Spleen (tissue), 11 donors: Measurements from ENCODE around the gene SMARCAL1. TPM values are rescaled to one million over a fixed set of nuclear protein-coding genes. Genes with fewer than 3 reads are reported as not detected.

Experiments
- DNase-seq: peaks from one replicate; pipeline ENCODE4 v3.0.0-alpha.2; 2020
- H3K27ac ChIP-seq, 8 donors: fragments of 200-600 bp; sonication (generic) in 7 of 8; 1 replicate in 4 of 8; 2 replicates in 4 of 8; pipeline versions ENCODE4 v1.5.0 to v1.8.0; 2016 to 2021; ENCODE audit warnings: inconsistent platforms in 4 of 8, mild to moderate bottlenecking in 4 of 8, moderate library complexity in 1 of 8
- H3K27me3 ChIP-seq, 7 donors: fragments of 200-600 bp; sonication (generic) in 6 of 7; replicated peaks in 1 of 7; 1 replicate in 4 of 7; 2 replicates in 3 of 7; pipeline versions ENCODE4 v1.5.0 to v1.8.0; 2016 to 2021; ENCODE audit warnings: inconsistent platforms in 3 of 7, mild to moderate bottlenecking in 1 of 7
- H3K36me3 ChIP-seq, 6 donors: fragments of 200-600 bp; sonication (generic) in 5 of 6; 1 replicate in 4 of 6; 2 replicates in 2 of 6; pipeline versions ENCODE4 v1.5.0 to v1.8.0; 2016 to 2021; ENCODE audit warnings: inconsistent platforms in 2 of 6
- H3K4me1 ChIP-seq, 6 donors: fragments of 200-600 bp; sonication (generic) in 5 of 6; 1 replicate in 3 of 6; 2 replicates in 3 of 6; pipeline versions ENCODE4 v1.5.0 to v1.8.0; 2016 to 2021; ENCODE audit warnings: inconsistent platforms in 3 of 6
- H3K4me3 ChIP-seq, 8 donors: fragments of 200-600 bp; sonication (generic) in 7 of 8; 1 replicate in 4 of 8; 2 replicates in 4 of 8; pipeline versions ENCODE4 v1.5.0 to v1.8.0; 2016 to 2021; ENCODE audit warnings: inconsistent platforms in 4 of 8, mild to moderate bottlenecking in 4 of 8, moderate library complexity in 2 of 8
- H3K9me3 ChIP-seq, 8 donors: fragments of 200-600 bp; sonication (generic) in 7 of 8; 1 replicate in 4 of 8; 2 replicates in 4 of 8; pipeline versions ENCODE4 v1.5.0 to v1.8.0; 2016 to 2021; ENCODE audit warnings: inconsistent platforms in 4 of 8
- CTCF ChIP-seq, 11 experiments: fragments of 200-600 bp in 7 of 11; fragments of 450-650 bp in 4 of 11; sonication (generic) in 4 of 11; IDR thresholded peaks in 8 of 11; conservative IDR thresholded peaks in 3 of 11; 1 replicate in 7 of 11; 2 replicates in 4 of 11; pipeline versions ENCODE4 v1.4.0 to v1.8.0; 2016 to 2021; ENCODE audit warnings: antibody characterized with exemption in 11 of 11, inconsistent platforms in 4 of 11, mild to moderate bottlenecking in 1 of 11
- POLR2A ChIP-seq, 3 donors: fragments of 450-650 bp; IDR thresholded peaks; one replicate each; pipeline ENCODE4 v1.5.1; 2017; ENCODE audit warnings: antibody characterized with exemption in 3 of 3, mild to moderate bottlenecking in 1 of 3
- POLR2AphosphoS5 ChIP-seq, 3 donors: sonication (generic); formaldehyde crosslinking; IDR thresholded peaks; one replicate each; pipeline ENCODE4 v1.5.1; 2017; ENCODE audit warnings: antibody characterized with exemption in 3 of 3
- WGBS, 5 donors: extraction: QIAGEN DNeasy Blood & Tissue Kit in 3 of 5; methylation state at CpG; one replicate each; pipeline versions ENCODE4 v1.1.5 to v1.1.7; 2013 to 2018; 5-methylcytosine and 5-hydroxymethylcytosine counted together
- intact Hi-C: fragments of 100-400 bp; cut with DNase I; formaldehyde crosslinking; loops from one replicate; pipeline ENCODE4 v1.15.0; 2023; ENCODE audit warnings: low total_unique reads
- polyA plus RNA-seq, 3 donors: library from polyadenylated mRNA; stranded (reverse); fragments of 200-250 nt; gene quantifications; one replicate each; pipeline ENCODE4 v1.2.1, GENCODE V29; 2013
- total RNA-seq, 7 donors: library from RNA; depleted of rRNA in 3 of 7; stranded (reverse); fragments of >200 nt in 3 of 7; fragmentation: NEBNext Ultra II Directional in 4 of 7; extraction: Animal tissue kit (Norgen Biotek cat#: 25700) in 4 of 7; gene quantifications; one replicate each; pipeline versions ENCODE4 v1.1.0 to v1.2.1, GENCODE V29; 2016 to 2021
- donor health status: healthy with polysubstance abuse.
- donor health status: DM: no; HTN: no; CAD: no; lungs with moderate emphysema.
- donor health status: DM: no; HTN: no; CAD: no.
- donor health status: Bipolar disorder and iron deficiency.
- donor health status: healthy.
- donor health status: DM: no; HTN: no; CAD: no.
- donor health status: DM: yes; HTN: yes; CAD: no.

Gene SMARCAL1
- total and polyA plus RNA-seq, 10 donors = 7.3 to 34.9 (median 24.6) TPM

GRCh38 chr2:216416571-216417307, 4.5 kb downstream of the SMARCAL1 start:
- H3K27me3 ChIP-seq = no peaks in the 10 kb centered on the region
- no peaks in the 10 kb centered on the region for H3K9me3 ChIP-seq
- TF ChIP-seq POLR2A (IDR thresholded peaks at IDR 0.05) (no peak), POLR2AphosphoS5 (IDR thresholded peaks at IDR 0.05) (no peak), CTCF (IDR thresholded peaks at IDR 0.05 in 8 of 11, conservative IDR thresholded peaks at IDR 0.05 in 3 of 11) (no peak)
- intact Hi-C loops = loop anchor here (10.0 kb wide), 1 partner anchor 78 kb away; the partner anchor contains the start of gene RPL37A
- H3K4me3 ChIP-seq = no peak overlapping the region
- no peak for DNase-seq
- no peak overlapping the region for H3K27ac ChIP-seq
- peaks cover 0 to 37% (median 21%) of the 10 kb centered on the region in 6 donors for H3K4me1 ChIP-seq
- peaks cover 0 to 72% (median 44%) of the 10 kb centered on the region in 6 donors for H3K36me3 ChIP-seq
- 92 to 96% (median 92%) methylated on average over 6 of the region's 6 CpGs for WGBS, 5 donors

GRCh38 chr2:216418981-216419380, 6.7 kb downstream of the SMARCAL1 start:
- H3K27me3 ChIP-seq = no peaks in the 10 kb centered on the region
- 91 to 97% (median 95%) methylated on average over 1 of the region's 1 CpG for WGBS, 5 donors
- no peak for DNase-seq
- peaks cover 0 to 19% (median 7%) of the 10 kb centered on the region in 6 donors for H3K4me1 ChIP-seq
- intact Hi-C loops = loop anchor here (10.0 kb wide), 1 partner anchor 76 kb away; the partner anchor contains the start of gene RPL37A
- H3K36me3 ChIP-seq = peaks cover 3 to 95% (median 66%) of the 10 kb centered on the region in 6 donors
- H3K4me3 ChIP-seq = no peak overlapping the region
- TF ChIP-seq POLR2A (IDR thresholded peaks at IDR 0.05) (no peak), POLR2AphosphoS5 (IDR thresholded peaks at IDR 0.05) (no peak), CTCF (IDR thresholded peaks at IDR 0.05 in 8 of 11, conservative IDR thresholded peaks at IDR 0.05 in 3 of 11) (no peak)
- H3K9me3 ChIP-seq = no peaks in the 10 kb centered on the region
- no peak overlapping the region for H3K27ac ChIP-seq

GRCh38 chr2:216420367-216421101, 8.2 kb downstream of the SMARCAL1 start:
- Histone ChIP-seq H3K9me3 (peaks cover 0 to 13% (median 10%) of the 10 kb centered on the region in 8 donors), H3K27me3 (no peaks in the 10 kb centered on the region), H3K36me3 (peaks cover 9 to 99% (median 71%) of the 10 kb centered on the region in 6 donors), H3K4me3 (no peak overlapping the region), H3K4me1 (peaks cover 0 to 19% (median 7%) of the 10 kb centered on the region in 6 donors), H3K27ac (no peak overlapping the region)
- 83 to 91% (median 88%) methylated on average over 9 of the region's 9 CpGs for WGBS, 5 donors
- intact Hi-C loops = no loop called here
- DNase-seq = no peak
- TF ChIP-seq CTCF (IDR thresholded peaks at IDR 0.05 in 8 of 11, conservative IDR thresholded peaks at IDR 0.05 in 3 of 11) = no peak
- no peak for TF ChIP-seq POLR2A (IDR thresholded peaks at IDR 0.05)
- no peak for TF ChIP-seq POLR2AphosphoS5 (IDR thresholded peaks at IDR 0.05)

- Histone ChIP-seq H3K9me3 (peaks cover 0 to 17% (median 12%) of the 10 kb centered on the region in 8 donors), H3K27ac (no peak overlapping the region), H3K27me3 (no peaks in the 10 kb centered on the region), H3K36me3 (peaks cover 9 to 99% (median 76%) of the 10 kb centered on the region in 6 donors), H3K4me1 (peaks cover 0 to 1% (median 0%) of the 10 kb centered on the region in 6 donors), H3K4me3 (no peak overlapping the region)
- no peak for DNase-seq
- intact Hi-C loops = no loop called here
- no peak for TF ChIP-seq CTCF (IDR thresholded peaks at IDR 0.05 in 8 of 11, conservative IDR thresholded peaks at IDR 0.05 in 3 of 11)
- no peak for TF ChIP-seq POLR2AphosphoS5 (IDR thresholded peaks at IDR 0.05)
- no peak for TF ChIP-seq POLR2A (IDR thresholded peaks at IDR 0.05)
- 76 to 100% (median 84%) methylated on average over 2 of the region's 2 CpGs for WGBS, 5 donors
These were observed 10.8 kb downstream of the SMARCAL1 start for GRCh38 chr2:216423071-216423470.
